Naive thymus-derived CD4-positive, alpha-beta T cell (primary cell): Measurements from ENCODE around the gene INTS1. TPM values are rescaled to one million over a fixed set of nuclear protein-coding genes. Genes with fewer than 3 reads are reported as not detected.

Experiments used
- ATAC-seq: fragments of 150-1000 bp; cut with Tn5 transposase; 2 replicates; pipeline ENCODE4 v1.10.0; 2021; ENCODE audit warnings: mild to moderate bottlenecking, moderate library complexity
- CTCF ChIA-PET: fragments of 350-600 bp; sonication (Branson Sonifier 250); formaldehyde crosslinking; loops from one replicate; lab custom pipeline; 2021; ENCODE audit warnings: antibody characterized with exemption; lab: Charles Lee
- POLR2A ChIA-PET: fragments of 350-600 bp; sonication (Branson Sonifier 250); formaldehyde crosslinking; loops from one replicate; lab custom pipeline; 2021; ENCODE audit warnings: antibody characterized with exemption, inconsistent platforms; lab: Charles Lee
- DNase-seq, 9 donors: peaks; one replicate each; pipeline versions ENCODE4 v3.0.0 to v3.0.0-alpha.2; 2020 to 2022; ENCODE audit warnings: mixed read lengths in 1 of 9
- H3K27ac ChIP-seq: one replicate; pipeline ENCODE4 v1.7.0; 2013; ENCODE audit warnings: mild to moderate bottlenecking, low read depth, low read length, moderate library complexity
- H3K27me3 ChIP-seq, 2 donors: one replicate each; pipeline ENCODE4 v1.7.0; 2013; ENCODE audit warnings: low read length in 2 of 2, mild to moderate bottlenecking in 2 of 2, moderate library complexity in 2 of 2; ENCODE audit not compliant: control insufficient read depth in 2 of 2, insufficient read depth in 2 of 2
- H3K36me3 ChIP-seq, 3 experiments: 1 replicate in 2 of 3; 2 replicates in 1 of 3; pipeline ENCODE4 v1.7.0; 2013; ENCODE audit warnings: low read length in 3 of 3, mild to moderate bottlenecking in 3 of 3, moderate library complexity in 1 of 3; ENCODE audit not compliant: insufficient read depth in 3 of 3, control insufficient read depth in 2 of 3
- H3K4me1 ChIP-seq, 2 donors: one replicate each; pipeline ENCODE4 v1.7.0; 2013; ENCODE audit warnings: low read length in 2 of 2, mild to moderate bottlenecking in 2 of 2, moderate library complexity in 1 of 2; ENCODE audit not compliant: control insufficient read depth in 2 of 2, insufficient read depth in 2 of 2
- H3K4me3 ChIP-seq: 2 replicates; pipeline ENCODE4 v1.7.0; 2013; ENCODE audit warnings: mild to moderate bottlenecking, low read length
- H3K9me3 ChIP-seq, 3 experiments: 1 replicate in 2 of 3; 2 replicates in 1 of 3; pipeline ENCODE4 v1.7.0; 2013; ENCODE audit warnings: low read length in 3 of 3; ENCODE audit not compliant: control insufficient read depth in 2 of 3
- H3K27ac Mint-ChIP-seq, 9 donors: one replicate each; pipeline ENCODE4 v1.8.0; 2020 to 2022; ENCODE audit warnings: mixed read lengths in 9 of 9, mild to moderate bottlenecking in 8 of 9, moderate library complexity in 5 of 9, inconsistent platforms in 2 of 9
- H3K27me3 Mint-ChIP-seq, 5 donors: one replicate each; pipeline ENCODE4 v1.8.0; 2021 to 2022; ENCODE audit warnings: mixed read lengths in 5 of 5, mild to moderate bottlenecking in 1 of 5
- H3K36me3 Mint-ChIP-seq, 5 donors: one replicate each; pipeline ENCODE4 v1.8.0; 2020 to 2022; ENCODE audit warnings: mixed read lengths in 5 of 5, mild to moderate bottlenecking in 3 of 5, inconsistent platforms in 1 of 5
- H3K4me1 Mint-ChIP-seq, 7 donors: one replicate each; pipeline ENCODE4 v1.8.0; 2020 to 2022; ENCODE audit warnings: mixed read lengths in 7 of 7, mild to moderate bottlenecking in 3 of 7, inconsistent platforms in 1 of 7
- H3K4me3 Mint-ChIP-seq, 10 donors: one replicate each; pipeline ENCODE4 v1.8.0; 2020 to 2022; ENCODE audit warnings: mild to moderate bottlenecking in 10 of 10, mixed read lengths in 10 of 10, moderate library complexity in 6 of 10, inconsistent platforms in 2 of 10
- H3K9me3 Mint-ChIP-seq, 11 donors: one replicate each; pipeline ENCODE4 v1.8.0; 2020 to 2022; ENCODE audit warnings: mixed read lengths in 11 of 11, mild to moderate bottlenecking in 4 of 11, inconsistent platforms in 1 of 11, moderate library complexity in 1 of 11
- intact Hi-C, 2 donors: fragments of 100-400 bp; cut with micrococcal nuclease; formaldehyde crosslinking; loops; one replicate each; pipeline ENCODE4 v1.15.1; 2023
- polyA plus RNA-seq, 2 donors: library from polyadenylated mRNA; unstranded; fragments of 300-500 nt; fragmentation: Illumina TruSeq; gene quantifications; one replicate each; pipeline ENCODE4 v1.2.3, GENCODE V29; 2021
- total RNA-seq, 6 experiments: library from RNA in 5 of 6; stranded (reverse) in 5 of 6; gene quantifications; 1 replicate in 5 of 6; 2 replicates in 1 of 6; pipeline ENCODE4 v1.2.3 and lab custom pipeline; 2021 to 2026

The INTS1 gene
- total and polyA plus RNA-seq, 7 experiments from 2014 or later = 15.1 to 157 (median 103) TPM

DNA sequence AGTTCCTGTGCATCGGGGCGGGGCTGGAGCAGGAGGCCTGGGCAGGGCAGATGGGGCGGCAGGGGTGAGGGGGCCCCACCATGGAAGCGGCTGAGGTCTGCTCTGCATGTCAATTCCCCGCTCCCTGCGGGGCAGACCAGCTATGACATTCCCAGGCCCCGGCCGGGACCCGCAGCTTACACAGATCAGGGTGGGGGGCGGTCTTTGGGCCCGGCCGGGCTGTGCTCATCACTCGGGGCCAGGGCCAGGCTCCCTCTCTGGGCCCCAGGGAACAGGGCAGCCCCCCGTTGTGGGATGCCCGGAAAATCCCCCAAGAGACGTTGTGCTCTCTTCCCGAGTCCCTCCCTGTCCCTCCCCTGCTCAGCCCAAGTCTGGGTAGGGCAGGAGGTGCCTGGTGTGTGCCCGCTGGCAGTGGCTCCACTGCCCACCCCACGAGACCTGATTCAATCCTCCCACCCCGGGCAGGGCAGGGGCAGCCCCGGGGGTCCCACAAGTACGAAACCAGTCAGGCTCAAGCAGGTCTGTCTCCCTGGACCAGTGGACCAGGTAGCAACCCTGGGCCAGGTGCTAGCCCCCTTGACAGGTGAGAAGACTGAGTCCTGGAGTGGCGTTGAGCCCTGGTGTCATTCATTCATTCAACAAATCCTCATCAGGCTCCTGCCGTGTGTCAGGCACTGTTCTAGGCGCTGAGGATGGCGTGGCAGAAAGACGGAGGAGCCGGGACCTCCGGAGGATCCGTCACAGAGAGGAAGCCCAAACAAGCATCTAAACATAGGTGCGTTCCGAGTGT lies 73.9 kb downstream of the INTS1 start:
- H3K4me1 Mint-ChIP-seq = peaks cover 2 to 8% (median 4%) of the 10 kb centered on the region in 7 donors
- H3K27me3 Mint-ChIP-seq = peaks cover 0 to 6% (median 4%) of the 10 kb centered on the region in 5 donors
- no peak for ATAC-seq
- Histone ChIP-seq H3K4me3 (no peak overlapping the region), H3K27me3 (no peaks in the 10 kb centered on the region), H3K27ac (no peak overlapping the region), H3K9me3 (no peaks in the 10 kb centered on the region), H3K36me3 (no peaks in the 10 kb centered on the region), H3K4me1 (no peaks in the 10 kb centered on the region)
- no peak for DNase-seq
- no peaks in the 10 kb centered on the region for H3K36me3 Mint-ChIP-seq
- ChIA-PET CTCF (interaction anchor here (0.6 to 2.5 kb wide), 4 partner anchors 12 to 1614 kb away, joined by 3 to 7 read pairs (median 4); no protein-coding TSS in a partner anchor), POLR2A (no interaction called here)
- H3K4me3 Mint-ChIP-seq = no peak overlapping the region
- H3K9me3 Mint-ChIP-seq = no peaks in the 10 kb centered on the region
- intact Hi-C loops = no loop called here
- no peak overlapping the region for H3K27ac Mint-ChIP-seq

DNA sequence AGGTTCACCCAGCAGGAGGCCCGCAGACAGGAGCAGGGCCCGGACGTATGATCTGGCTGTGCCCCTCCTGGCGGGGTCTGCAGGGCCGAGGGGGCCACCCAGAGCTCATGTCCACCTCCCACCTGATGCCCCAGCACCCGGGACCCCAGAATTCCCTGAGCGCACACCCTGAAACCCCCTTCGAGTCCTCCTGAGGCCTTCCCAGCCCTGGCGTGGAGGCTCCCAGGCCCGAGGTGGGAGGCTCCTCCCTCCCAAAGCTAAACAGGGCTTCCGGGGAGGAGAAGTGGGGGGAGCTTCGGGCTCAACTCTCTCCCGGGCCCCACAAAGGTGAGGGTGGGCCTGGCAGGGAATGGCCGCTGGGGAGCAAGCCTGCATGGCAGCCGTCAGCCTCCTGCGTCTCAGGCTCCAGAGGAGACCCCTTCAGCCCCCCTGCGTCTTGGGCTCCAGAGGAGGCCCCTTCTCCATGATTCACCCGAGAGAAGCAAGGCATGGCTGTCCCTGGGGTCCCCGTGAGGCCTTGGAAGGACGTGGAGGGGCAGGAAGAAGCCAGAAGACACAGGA lies 75.2 kb downstream of the INTS1 start:
- intact Hi-C loops = no loop called here
- CTCF ChIA-PET = no interaction called here
- no peak for ATAC-seq

GRCh38 chr7:1427064-1427657 lies 77.0 kb downstream of the INTS1 start:
- H3K27me3 ChIP-seq = no peaks in the 10 kb centered on the region
- intact Hi-C loops = no loop called here
- ChIA-PET CTCF (no interaction called here), POLR2A (no interaction called here)
- no peaks in the 10 kb centered on the region for H3K9me3 ChIP-seq
- Mint-ChIP-seq H3K4me3 (no peak overlapping the region), H3K4me1 (peaks cover 0 to 4% (median under 1%) of the 10 kb centered on the region in 7 donors), H3K9me3 (no peaks in the 10 kb centered on the region), H3K36me3 (no peaks in the 10 kb centered on the region), H3K27me3 (peaks cover 0 to 20% (median 12%) of the 10 kb centered on the region in 5 donors), H3K27ac (no peak overlapping the region)
- no peaks in the 10 kb centered on the region for H3K4me1 ChIP-seq
- H3K27ac ChIP-seq = no peak overlapping the region
- no peak for DNase-seq
- H3K4me3 ChIP-seq = no peak overlapping the region
- no peaks in the 10 kb centered on the region for H3K36me3 ChIP-seq
- no peak for ATAC-seq

More for the DNA sequence above, 75.2 kb downstream of the INTS1 start:
- Mint-ChIP-seq H3K27me3 (peaks cover 0 to 9% (median 5%) of the 10 kb centered on the region in 5 donors), H3K27ac (no peak overlapping the region), H3K36me3 (no peaks in the 10 kb centered on the region), H3K4me3 (no peak overlapping the region), H3K9me3 (no peaks in the 10 kb centered on the region), H3K4me1 (peaks cover 2 to 8% (median 4%) of the 10 kb centered on the region in 7 donors)
- no peak for DNase-seq
- no peaks in the 10 kb centered on the region for H3K4me1 ChIP-seq
- H3K9me3 ChIP-seq = no peaks in the 10 kb centered on the region
- no peaks in the 10 kb centered on the region for H3K36me3 ChIP-seq
- POLR2A ChIA-PET = no interaction called here
- no peak overlapping the region for H3K27ac ChIP-seq
- no peaks in the 10 kb centered on the region for H3K27me3 ChIP-seq
- no peak overlapping the region for H3K4me3 ChIP-seq

DNA sequence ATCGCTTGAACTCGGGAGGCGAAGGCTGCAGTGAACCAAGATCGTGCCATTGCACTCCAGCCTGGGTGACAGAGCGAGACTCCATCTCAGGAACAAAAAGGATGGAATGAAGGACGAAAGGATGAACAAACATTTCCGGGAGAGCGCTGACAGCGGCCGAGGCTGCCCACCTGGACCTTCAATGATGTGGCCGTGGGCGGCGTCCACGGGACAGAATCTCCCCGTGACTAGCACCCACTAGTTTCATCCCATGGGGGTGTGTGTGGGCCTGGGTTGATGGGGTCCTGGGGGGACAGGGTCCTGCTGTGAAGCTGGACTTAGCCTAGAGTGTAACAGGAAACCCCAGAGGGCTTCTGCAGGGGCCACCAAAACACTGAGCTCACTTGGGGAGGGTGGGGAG lies 77.7 kb downstream of the INTS1 start:
- intact Hi-C loops = no loop called here
- H3K4me1 Mint-ChIP-seq = peaks cover 0 to 4% (median 0%) of the 10 kb centered on the region in 7 donors
- Histone ChIP-seq H3K4me3 (no peak overlapping the region), H3K27me3 (no peaks in the 10 kb centered on the region), H3K27ac (no peak overlapping the region), H3K4me1 (no peaks in the 10 kb centered on the region), H3K9me3 (no peaks in the 10 kb centered on the region), H3K36me3 (no peaks in the 10 kb centered on the region)
- H3K9me3 Mint-ChIP-seq = no peaks in the 10 kb centered on the region
- ATAC-seq (no peak), DNase-seq (no peak)
- no peak overlapping the region for H3K27ac Mint-ChIP-seq
- H3K4me3 Mint-ChIP-seq = no peak overlapping the region
- POLR2A ChIA-PET = no interaction called here
- peaks cover 0 to 20% (median 12%) of the 10 kb centered on the region in 5 donors for H3K27me3 Mint-ChIP-seq
- CTCF ChIA-PET = no interaction called here
- no peaks in the 10 kb centered on the region for H3K36me3 Mint-ChIP-seq

DNA sequence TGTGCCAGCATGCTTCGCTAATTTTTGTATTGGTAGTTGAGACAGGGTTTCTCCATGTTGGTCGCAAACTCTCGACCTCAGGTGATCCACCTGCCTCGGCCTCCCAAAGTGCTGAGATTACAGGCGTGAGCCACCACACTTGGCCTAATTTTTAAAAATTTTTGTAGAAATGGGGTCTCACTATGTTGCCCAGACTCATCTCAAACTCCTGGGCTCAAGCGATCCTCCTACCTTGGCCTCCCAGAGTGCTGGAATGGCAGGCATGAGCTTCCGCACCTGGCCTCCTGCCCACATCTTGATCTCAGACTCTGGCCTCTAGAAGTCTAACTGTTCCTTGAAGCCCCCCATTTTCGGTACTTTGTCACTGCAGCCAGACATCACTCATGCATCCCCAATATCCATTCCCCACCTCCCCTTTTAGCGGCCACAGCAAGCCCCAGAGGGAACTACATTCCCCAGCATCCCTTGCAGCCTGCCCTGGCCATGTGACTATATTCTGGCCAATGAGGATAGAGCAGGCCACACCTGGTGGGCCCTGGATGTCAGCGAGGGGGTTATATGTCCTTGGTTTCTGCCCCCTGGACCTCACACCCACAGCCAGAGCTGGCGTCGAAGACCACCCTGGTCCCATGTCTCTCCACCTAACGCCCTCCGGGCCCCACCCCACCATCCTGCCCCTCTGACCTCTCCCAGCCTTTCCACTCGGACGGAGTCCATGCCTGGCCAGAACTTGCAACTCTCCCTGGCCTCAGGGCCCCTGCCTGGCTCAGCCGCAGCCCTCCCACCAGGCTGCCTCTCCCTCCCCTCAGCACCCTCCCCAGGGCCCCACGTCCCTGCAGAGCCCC lies 78.7 kb downstream of the INTS1 start:
- H3K9me3 Mint-ChIP-seq = no peaks in the 10 kb centered on the region
- no peak for ATAC-seq
- CTCF ChIA-PET = interaction anchor here (0.7 kb wide), 1 partner anchor 18 kb away, joined by 3 read pairs; no protein-coding TSS in a partner anchor

DNA sequence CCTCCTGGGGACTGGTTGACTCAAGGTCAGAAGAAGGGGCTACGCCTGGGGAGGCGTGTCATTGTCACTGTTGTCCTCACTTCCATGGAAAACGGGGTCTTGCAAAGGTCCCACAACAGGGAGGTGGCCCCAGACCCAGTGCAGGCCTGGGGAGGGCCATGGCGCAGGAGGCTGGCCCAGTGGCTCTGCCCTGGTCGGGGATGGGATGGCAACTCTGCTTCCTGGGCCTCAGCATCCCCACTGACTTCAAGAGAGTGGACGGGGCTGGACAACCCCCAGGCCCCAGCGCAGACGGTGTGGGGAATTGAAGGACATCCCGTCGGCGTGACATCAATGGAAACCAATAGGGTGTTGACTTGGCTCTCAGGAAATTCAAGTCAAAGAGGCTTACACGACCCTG lies 80.1 kb downstream of the INTS1 start:
- peaks cover 0 to 23% (median 12%) of the 10 kb centered on the region in 5 donors for H3K27me3 Mint-ChIP-seq
- H3K36me3 Mint-ChIP-seq = no peaks in the 10 kb centered on the region
- no peaks in the 10 kb centered on the region for H3K36me3 ChIP-seq
- no peak for DNase-seq
- H3K4me3 ChIP-seq = no peak overlapping the region
- ATAC-seq = no peak
- peaks cover 0 to 5% (median 0%) of the 10 kb centered on the region in 7 donors for H3K4me1 Mint-ChIP-seq
- intact Hi-C loops = no loop called here
- H3K27ac Mint-ChIP-seq = no peak overlapping the region
- no peak overlapping the region for H3K27ac ChIP-seq
- CTCF ChIA-PET = no interaction called here
- no peaks in the 10 kb centered on the region for H3K9me3 ChIP-seq
- H3K9me3 Mint-ChIP-seq = no peaks in the 10 kb centered on the region
- H3K4me1 ChIP-seq = no peaks in the 10 kb centered on the region
- no peak overlapping the region for H3K4me3 Mint-ChIP-seq
- POLR2A ChIA-PET = no interaction called here
- no peaks in the 10 kb centered on the region for H3K27me3 ChIP-seq

More for the DNA sequence above, 78.7 kb downstream of the INTS1 start:
- Histone ChIP-seq H3K4me1 (no peaks in the 10 kb centered on the region), H3K4me3 (no peak overlapping the region), H3K36me3 (no peaks in the 10 kb centered on the region), H3K27me3 (no peaks in the 10 kb centered on the region), H3K9me3 (no peaks in the 10 kb centered on the region), H3K27ac (no peak overlapping the region)
- H3K4me3 Mint-ChIP-seq = no peak overlapping the region
- H3K27me3 Mint-ChIP-seq = peaks cover 0 to 20% (median 12%) of the 10 kb centered on the region in 5 donors
- POLR2A ChIA-PET = no interaction called here
- H3K27ac Mint-ChIP-seq = no peak overlapping the region
- no peaks in the 10 kb centered on the region for H3K36me3 Mint-ChIP-seq
- intact Hi-C loops = no loop called here
- DNase-seq = no peak
- H3K4me1 Mint-ChIP-seq = peaks cover 0 to 4% (median 0%) of the 10 kb centered on the region in 7 donors
